Calu3 (cell line): ENCODE results near the gene WDR93. TPM values are rescaled to one million over a fixed set of nuclear protein-coding genes. Genes with fewer than 3 reads are reported as not detected.

Experiments used
- BruUV-seq: library from RNA; stranded (reverse); fragments of 400-500 nt; replicated peaks from 2 replicates; lab custom pipeline; 2021; lab: Mats Ljungman, UMichigan
- CTCF ChIA-PET: fragments of 300-600 bp; sonication (Branson Sonifier 250); formaldehyde crosslinking; loops from one replicate; lab custom pipeline; 2022; ENCODE audit warnings: antibody characterized with exemption; lab: Charles Lee
- DNase-seq: peaks from one replicate; pipeline ENCODE4 v3.0.0; 2022
- H3K27ac Mint-ChIP-seq: one replicate; pipeline ENCODE4 v1.8.0; 2022; ENCODE audit warnings: mixed read lengths; ENCODE audit not compliant: unreplicated experiment
- H3K27me3 Mint-ChIP-seq: one replicate; pipeline ENCODE4 v1.8.0; 2022; ENCODE audit warnings: mixed read lengths; ENCODE audit not compliant: unreplicated experiment
- H3K36me3 Mint-ChIP-seq: one replicate; pipeline ENCODE4 v1.8.0; 2022; ENCODE audit warnings: mild to moderate bottlenecking, moderate library complexity, mixed read lengths; ENCODE audit not compliant: insufficient read depth, unreplicated experiment
- H3K4me1 Mint-ChIP-seq: one replicate; pipeline ENCODE4 v1.8.0; 2022; ENCODE audit warnings: mild to moderate bottlenecking, low read depth, mixed read lengths; ENCODE audit not compliant: unreplicated experiment
- H3K4me3 Mint-ChIP-seq: one replicate; pipeline ENCODE4 v1.8.0; 2022; ENCODE audit warnings: mild to moderate bottlenecking, low read depth, moderate library complexity, mixed read lengths; ENCODE audit not compliant: unreplicated experiment
- H3K9me3 Mint-ChIP-seq: one replicate; pipeline ENCODE4 v1.8.0; 2022; ENCODE audit warnings: low read depth, mixed read lengths; ENCODE audit not compliant: unreplicated experiment
- intact Hi-C: fragments of 100-400 bp; cut with micrococcal nuclease; formaldehyde crosslinking; loops from one replicate; pipeline ENCODE4 v1.10.0; 2022; ENCODE audit not compliant: unreplicated experiment
- total RNA-seq: library from RNA; stranded (reverse); gene quantifications from 2 replicates; pipeline ENCODE4 v1.2.3, GENCODE V29; 2022
- TF ChIP-seq, protein P1 (sequence below): fragments of 200-600 bp; IDR thresholded peaks from one replicate; pipeline ENCODE4 v1.8.0; 2022; ENCODE audit warnings: antibody characterized with exemption; ENCODE audit not compliant: unreplicated experiment

Gene WDR93
- total RNA-seq, 1 experiment from 2014 or later, result not detected

DNA sequence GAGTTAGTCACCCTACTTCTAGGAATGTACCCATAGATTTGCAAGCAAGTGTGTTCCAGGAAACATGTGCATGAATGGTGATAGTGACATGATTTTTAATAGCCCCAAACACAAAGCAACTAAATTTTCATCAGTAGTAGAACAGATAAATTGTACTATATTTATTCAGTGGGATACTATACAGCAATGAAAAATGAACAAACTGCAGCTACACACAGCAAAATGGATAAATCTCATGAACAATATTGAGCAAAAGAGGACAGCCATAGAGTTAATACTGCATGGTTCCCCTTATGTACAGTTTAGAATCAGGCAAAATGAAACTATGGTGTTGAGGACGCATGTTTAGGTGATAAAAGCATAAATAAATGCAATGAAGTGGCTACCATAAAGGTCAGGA lies 34.5 kb downstream of the WDR93 start:
- CTCF ChIA-PET, result no interaction called here
- no peaks in the 10 kb centered on the region for H3K36me3 Mint-ChIP-seq
- no peak for DNase-seq

GRCh38 chr15:89728254-89728653 lies 37.6 kb downstream of the WDR93 start:
- intact Hi-C loops, result no loop called here
- BruUV-seq, result no TSS peak
- Mint-ChIP-seq H3K9me3 (peaks cover 2% of the 10 kb centered on the region), H3K27me3 (peaks cover 49% of the 10 kb centered on the region), H3K27ac (no peak overlapping the region), H3K4me1 (no peaks in the 10 kb centered on the region), H3K36me3 (no peaks in the 10 kb centered on the region), H3K4me3 (no peak overlapping the region)
- DNase-seq, result no peak
- CTCF ChIA-PET, result no interaction called here
- TF ChIP-seq, protein P1, sequence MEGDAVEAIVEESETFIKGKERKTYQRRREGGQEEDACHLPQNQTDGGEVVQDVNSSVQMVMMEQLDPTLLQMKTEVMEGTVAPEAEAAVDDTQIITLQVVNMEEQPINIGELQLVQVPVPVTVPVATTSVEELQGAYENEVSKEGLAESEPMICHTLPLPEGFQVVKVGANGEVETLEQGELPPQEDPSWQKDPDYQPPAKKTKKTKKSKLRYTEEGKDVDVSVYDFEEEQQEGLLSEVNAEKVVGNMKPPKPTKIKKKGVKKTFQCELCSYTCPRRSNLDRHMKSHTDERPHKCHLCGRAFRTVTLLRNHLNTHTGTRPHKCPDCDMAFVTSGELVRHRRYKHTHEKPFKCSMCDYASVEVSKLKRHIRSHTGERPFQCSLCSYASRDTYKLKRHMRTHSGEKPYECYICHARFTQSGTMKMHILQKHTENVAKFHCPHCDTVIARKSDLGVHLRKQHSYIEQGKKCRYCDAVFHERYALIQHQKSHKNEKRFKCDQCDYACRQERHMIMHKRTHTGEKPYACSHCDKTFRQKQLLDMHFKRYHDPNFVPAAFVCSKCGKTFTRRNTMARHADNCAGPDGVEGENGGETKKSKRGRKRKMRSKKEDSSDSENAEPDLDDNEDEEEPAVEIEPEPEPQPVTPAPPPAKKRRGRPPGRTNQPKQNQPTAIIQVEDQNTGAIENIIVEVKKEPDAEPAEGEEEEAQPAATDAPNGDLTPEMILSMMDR, result no peak

More for the DNA sequence above, 34.5 kb downstream of the WDR93 start:
- intact Hi-C loops, result no loop called here
- Mint-ChIP-seq H3K4me3 (no peak overlapping the region), H3K4me1 (no peaks in the 10 kb centered on the region), H3K27ac (no peak overlapping the region), H3K9me3 (peaks cover 2% of the 10 kb centered on the region), H3K27me3 (peaks cover 27% of the 10 kb centered on the region)
- BruUV-seq, result no TSS peak
- TF ChIP-seq, protein P1, result no peak

DNA sequence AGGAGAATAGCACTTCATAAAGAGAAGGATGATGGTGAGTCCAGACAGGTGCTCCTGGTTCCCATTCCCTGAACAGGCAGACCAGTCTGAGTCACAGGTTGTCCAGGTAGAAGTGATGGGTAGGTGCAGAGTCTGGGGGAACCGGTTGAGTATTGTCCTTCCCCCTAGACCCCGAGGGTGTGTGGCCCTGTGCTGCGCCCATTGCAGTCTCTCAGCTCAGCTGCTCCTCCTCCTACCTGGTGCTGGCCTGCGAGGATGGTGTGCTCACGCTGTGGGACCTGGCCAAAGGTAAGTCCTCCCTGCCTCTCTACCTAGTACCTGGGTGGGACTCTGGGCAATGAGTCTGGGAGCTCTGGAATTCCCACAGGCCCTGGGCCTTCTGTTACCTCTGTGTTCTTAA lies 40.7 kb downstream of the WDR93 start:
- Mint-ChIP-seq H3K27me3 (peaks cover 74% of the 10 kb centered on the region), H3K4me1 (no peaks in the 10 kb centered on the region), H3K4me3 (no peak overlapping the region), H3K27ac (no peak overlapping the region), H3K9me3 (no peaks in the 10 kb centered on the region), H3K36me3 (no peaks in the 10 kb centered on the region)
- CTCF ChIA-PET, result interaction anchor here (0.5 to 2.1 kb wide), 2 partner anchors 30 to 87 kb away, joined by 3 to 8 read pairs; no protein-coding TSS in a partner anchor
- TF ChIP-seq, protein P1, result no peak
- no TSS peak for BruUV-seq
- intact Hi-C loops, result no loop called here
- no peak for DNase-seq

DNA sequence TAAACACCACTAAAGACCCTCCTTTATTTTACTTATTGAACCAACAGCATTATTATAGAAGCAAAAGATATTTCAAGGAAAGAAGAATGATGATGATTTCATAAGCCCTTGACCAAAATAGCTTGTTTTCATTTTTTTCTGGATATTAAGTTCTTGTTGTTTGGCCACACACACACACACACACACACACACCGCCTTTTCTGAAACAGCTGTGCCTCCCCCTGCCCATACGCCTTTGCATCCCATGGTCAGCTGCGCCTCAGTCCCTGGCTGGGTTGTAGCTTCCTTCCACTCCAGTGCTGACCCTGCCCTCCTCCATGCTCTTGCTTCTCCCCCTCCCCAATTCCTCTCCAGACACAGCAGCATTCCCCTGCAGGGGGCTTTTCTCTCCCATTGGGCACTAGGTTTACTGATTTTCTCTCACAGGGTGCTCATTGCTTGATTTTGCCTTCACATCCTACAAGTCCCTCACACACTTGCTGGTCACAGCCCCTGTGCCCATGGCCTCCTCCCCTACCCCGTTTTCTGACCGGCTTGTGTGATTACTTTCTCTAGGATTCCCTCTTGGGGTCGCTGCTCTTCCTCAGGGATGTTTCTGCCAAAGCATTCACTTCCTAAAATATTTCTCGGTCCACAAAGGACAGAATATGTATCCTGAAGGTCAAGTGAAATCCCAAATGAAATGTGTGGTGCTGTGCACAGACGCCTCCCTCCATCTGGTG lies 42.0 kb downstream of the WDR93 start:
- H3K4me1 Mint-ChIP-seq, result no peaks in the 10 kb centered on the region

More for the DNA sequence above, 42.0 kb downstream of the WDR93 start:
- no peak overlapping the region for H3K4me3 Mint-ChIP-seq
- H3K27me3 Mint-ChIP-seq, result peaks cover 76% of the 10 kb centered on the region
- H3K27ac Mint-ChIP-seq, result no peak overlapping the region
- no peak for DNase-seq
- CTCF ChIA-PET, result interaction anchor here (0.6 to 2.1 kb wide), 4 partner anchors 18 to 167 kb away, joined by 3 to 8 read pairs (median 4); no protein-coding TSS in a partner anchor
- no peaks in the 10 kb centered on the region for H3K36me3 Mint-ChIP-seq
- no TSS peak for BruUV-seq
- no peaks in the 10 kb centered on the region for H3K9me3 Mint-ChIP-seq
- intact Hi-C loops, result no loop called here
- TF ChIP-seq, protein P1, result no peak
